GM19468 (cell line): Measurements from ENCODE around the gene MDN1.
"Not testable (repeated sequence)": the region's sequence is repeated elsewhere in the genome, so short reads cannot be mapped to it uniquely, and the experiment has no call there.

Experiments used
- ATAC-seq: cut with Tn5 transposase; IDR thresholded peaks from one replicate; pipeline ENCODE4 v1.9.1; 2021; ENCODE audit warnings: mild to moderate bottlenecking, moderate library complexity, moderate number of reproducible peaks; ENCODE audit not compliant: unreplicated experiment; ENCODE audit errors: extremely low read depth

The MDN1 gene

DNA sequence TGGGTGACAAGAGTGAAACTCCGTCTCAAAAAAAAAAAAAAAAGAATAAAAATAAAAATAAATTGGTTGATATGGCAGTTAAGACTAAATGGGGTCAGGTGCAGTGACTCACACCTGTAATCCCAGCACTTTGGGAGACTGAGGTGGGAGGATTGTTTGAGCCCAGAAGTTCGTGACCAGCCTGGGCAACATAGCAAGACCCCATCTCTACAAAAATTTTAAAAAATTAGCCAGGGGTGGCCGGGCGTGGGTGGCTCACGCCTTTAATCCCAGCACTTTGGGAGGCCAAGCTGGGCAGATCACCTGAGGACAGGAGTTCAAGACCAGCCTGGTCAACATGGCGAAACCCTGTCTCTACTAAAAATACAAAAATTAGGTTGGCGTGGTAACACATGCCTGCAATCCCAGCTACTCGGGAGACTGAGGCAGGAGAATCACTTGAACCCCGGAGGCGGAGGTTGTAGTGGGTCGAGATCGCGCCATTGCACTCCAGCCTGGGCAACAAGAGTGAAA, 8.9 kb upstream of the MDN1 start:
- not testable (repeated sequence) for ATAC-seq

GRCh38 chr6:89826029-89826528, 6.5 kb upstream of the MDN1 start:
- no peak for ATAC-seq

GRCh38 chr6:89818977-89819335, 638 bp downstream of the MDN1 start:
- ATAC-seq: no peak

DNA sequence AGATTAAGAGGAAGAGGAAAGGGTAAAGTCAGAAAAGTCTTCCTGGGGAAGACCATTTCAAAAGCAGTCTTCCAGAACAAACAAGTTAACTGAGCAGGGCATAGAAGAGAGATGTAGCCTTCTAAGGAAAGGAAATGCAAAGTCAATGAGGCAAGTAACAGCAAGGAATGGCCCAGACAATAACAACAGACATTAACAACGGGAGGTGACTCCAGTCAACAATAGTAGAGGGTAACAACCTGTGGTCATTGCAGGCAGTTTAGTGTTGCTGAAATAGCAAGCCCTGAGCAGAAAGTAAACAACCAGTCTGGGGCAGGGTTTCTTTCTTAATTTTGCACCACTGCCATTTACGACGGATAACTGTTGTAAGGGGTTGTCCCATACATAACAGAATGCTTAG, 2.1 kb downstream of the MDN1 start:
- no peak for ATAC-seq

GRCh38 chr6:89813422-89813821, 6.2 kb downstream of the MDN1 start:
- not testable (repeated sequence) for ATAC-seq

DNA sequence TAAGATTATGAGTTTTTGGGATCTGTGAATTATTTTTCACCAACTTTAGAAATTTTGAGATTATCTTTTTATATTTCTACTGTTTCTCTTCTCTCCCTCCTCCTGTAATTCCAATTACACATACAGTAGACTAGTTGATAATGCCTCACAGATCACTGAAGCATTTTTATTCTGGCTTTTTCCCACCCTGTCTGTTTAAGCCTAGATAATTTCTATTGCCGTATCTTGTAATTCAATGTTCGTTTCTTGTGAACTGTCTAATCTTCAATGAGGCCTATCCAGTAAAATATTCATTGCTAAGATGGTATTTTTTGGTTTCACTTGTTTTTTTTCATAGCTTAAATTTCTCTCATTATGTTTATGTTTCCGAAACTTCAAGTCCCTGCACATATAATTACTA, 12.0 kb downstream of the MDN1 start:
- ATAC-seq: no peak

DNA sequence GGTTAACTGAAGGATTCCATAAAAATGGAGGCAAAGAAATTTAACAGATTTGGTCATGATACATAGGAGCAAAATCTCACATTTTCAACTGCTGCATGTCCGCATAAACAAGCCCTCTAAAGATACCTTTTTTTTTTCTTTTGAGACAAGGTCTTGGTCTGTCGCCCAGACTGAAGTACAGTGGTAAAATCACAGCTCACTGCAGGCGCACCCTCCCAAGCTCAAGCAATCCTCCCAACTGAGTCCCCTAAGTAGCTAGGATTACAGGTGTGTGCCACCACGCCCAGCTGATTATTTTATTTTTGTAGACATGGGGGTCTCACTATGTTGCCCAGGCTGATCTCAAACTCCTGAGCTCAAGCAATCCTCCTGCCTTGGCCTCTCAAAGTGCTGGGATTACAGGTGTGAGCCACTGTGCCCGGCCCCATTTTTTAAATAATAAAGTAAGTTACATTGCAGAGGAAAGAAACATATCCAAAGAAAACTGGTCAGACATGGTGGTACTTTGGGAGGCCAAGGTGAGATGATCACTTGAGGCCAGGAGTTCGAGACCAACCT, 13.7 kb downstream of the MDN1 start:
- no peak for ATAC-seq

DNA sequence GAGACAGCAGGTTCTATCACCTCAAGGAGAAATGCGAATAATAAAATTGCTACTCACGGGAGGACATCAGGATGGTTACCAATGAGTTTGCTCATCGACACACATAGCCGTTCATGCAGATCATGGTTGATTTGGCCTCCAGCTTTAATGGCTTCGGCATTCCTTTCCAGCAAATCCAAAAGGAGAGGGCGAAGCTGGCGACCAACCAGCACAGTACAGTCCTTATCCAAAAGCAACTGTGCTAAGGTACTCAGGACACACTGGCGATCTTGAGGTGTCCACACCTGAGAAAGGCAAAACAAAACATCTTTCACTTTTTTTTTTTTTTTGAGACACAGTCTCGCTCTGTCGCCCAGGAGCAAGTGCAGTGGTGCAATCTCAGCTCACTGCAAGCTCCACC, 16.3 kb downstream of the MDN1 start:
- ATAC-seq: no peak

DNA sequence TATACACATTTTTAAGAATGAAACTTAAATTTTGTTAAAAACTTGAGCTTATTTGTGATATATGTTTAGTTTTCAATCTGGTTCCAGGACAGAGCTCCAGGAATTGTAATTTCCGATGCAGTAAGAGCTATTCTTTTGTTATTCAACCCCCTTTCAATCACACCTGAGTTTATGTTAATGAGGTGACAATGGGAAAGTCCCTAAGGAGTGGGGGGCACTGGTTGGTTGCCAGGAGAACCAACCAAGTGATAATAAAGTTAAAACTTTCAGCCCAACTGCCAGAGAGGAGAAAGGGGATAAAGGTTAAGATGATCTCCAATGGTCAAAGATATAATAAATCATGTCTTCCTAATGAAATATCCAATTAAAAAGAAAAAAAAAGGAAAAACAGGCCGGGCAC, 19.8 kb downstream of the MDN1 start:
- no peak for ATAC-seq

- ATAC-seq: no peak
These were observed 20.5 kb downstream of the MDN1 start for GRCh38 chr6:89799096-89799495.

- no peak for ATAC-seq
These were observed 22.3 kb downstream of the MDN1 start for GRCh38 chr6:89797317-89797716.

DNA sequence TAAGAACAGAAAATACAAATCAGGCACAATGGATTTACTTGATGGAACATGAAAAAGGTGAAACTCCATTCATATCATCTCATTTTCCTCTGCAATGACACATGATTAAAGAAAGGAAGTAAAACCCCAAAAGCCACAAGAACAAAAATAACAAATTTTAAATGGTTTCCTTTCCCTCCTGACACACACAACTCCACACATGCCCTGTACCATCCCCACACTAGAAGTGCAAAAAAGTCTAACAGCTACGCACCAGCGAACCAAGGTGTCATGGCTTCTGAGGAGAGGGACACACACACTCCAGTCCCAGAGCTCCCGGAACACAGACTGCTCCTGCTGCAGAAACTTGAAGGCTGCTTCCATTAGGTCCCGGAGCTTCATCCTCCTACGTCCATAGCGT, 25.3 kb downstream of the MDN1 start:
- ATAC-seq: no peak

DNA sequence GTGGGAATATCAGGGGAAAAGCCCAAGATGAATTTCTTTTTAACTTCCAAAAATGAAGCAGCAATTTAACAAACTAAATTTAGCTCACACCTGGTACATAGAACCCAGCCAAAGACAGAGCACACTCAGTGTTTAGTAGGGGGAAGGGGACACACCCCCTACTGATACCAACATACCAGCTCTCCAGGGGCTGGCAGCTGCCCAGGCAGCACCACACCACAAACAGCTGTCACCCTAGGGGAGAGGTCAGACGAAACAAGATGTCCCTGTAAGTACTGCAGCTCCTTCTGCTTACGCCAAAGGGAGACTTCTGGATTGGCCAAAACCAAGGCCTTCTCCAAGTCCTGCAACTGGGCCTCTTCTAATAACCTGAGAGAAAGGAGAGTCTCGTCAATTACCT, 26.0 kb downstream of the MDN1 start:
- no peak for ATAC-seq

DNA sequence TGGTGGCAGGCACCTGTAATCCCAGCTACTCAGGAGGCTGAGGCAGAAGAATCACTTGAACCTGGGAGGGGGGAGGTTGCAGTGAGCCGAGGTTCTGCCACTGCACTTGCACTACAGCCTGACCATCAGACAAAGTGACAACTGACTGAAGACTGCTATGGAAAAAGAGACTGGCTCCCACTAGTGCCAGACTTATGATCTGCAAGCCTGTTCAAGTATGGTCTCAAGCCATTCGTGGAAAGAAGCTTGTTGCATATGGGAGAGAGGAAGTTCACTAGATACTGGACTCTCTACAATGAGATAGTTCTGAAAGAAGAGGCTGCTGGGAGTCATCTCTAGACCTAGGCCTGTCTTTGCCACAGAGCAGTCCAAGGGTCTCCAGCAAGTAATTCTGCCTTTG, 26.7 kb downstream of the MDN1 start:
- ATAC-seq: peak; percentile 48

DNA sequence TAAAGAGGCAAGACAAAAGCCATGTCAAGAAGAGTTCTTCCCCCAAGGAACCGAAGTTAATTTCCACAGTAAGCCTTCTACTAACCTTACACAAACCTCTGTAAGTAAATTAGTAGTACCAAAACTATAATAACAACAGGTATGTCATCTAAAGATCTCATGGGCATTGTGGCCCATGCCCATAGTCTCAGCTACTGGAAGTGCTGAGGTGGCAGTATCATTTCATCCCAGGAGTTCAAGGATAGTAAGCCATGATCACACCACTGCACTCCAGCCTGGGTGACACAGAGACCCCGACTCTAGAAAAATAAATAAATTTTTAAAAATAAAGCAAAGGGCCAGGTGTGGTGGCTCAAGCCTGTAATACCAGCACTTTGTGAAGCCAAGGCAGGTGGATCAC, 29.2 kb downstream of the MDN1 start:
- ATAC-seq: no peak

GRCh38 chr6:89789980-89790379, 29.6 kb downstream of the MDN1 start:
- ATAC-seq: no peak

DNA sequence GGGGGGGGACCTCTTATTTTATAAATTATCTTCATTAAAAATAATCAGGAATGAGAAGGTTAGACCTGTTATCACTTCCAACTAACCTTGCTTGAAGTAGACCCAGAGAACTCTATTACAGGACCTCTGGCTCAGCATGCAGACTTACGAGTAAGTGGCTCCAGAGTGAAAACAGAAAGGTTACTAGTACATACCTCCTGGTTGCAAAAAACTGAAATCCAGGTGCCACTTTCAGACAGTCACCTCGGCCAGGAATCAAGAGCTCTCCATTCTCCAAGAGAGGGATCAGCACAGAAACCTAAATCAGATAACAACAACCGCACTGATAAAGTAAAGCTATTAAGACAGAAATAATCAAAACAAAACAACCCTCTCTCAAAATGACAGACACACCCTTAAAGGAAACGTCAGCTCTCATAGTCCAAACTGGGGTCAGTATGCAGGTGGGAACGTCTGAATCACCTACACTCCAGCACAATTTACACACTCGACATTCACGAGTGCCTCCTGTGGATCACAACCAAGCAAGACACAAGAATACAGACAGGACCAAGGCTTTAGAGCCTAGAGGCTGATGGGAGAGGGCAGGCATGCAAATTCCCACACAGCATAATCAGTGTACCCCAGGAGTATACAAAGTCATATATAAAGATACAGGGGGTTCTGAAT, 31.8 kb downstream of the MDN1 start:
- no peak for ATAC-seq

- ATAC-seq: no peak
These were observed 32.6 kb downstream of the MDN1 start for GRCh38 chr6:89786970-89787369.

- ATAC-seq: no peak
These were observed 34.8 kb downstream of the MDN1 start for GRCh38 chr6:89784838-89785237.

DNA sequence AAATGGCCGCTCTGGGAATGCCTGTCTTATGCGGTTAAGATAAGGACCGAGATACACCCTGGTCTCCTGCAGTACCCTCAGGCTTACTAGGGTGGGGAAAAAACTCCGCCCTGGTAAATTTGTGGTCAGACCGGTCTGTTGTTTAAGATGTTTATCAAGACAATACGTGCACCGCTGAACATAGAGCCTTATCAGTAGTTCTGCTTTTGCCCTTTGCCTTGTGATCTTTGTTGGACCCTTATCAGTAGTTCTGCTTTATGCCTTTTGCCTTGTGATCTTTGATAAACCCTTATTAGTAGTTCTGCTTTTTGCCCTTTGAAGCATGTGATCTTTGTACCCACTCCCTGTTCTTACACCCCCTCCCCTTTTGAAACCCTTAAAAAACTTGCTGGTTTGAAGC, 36.3 kb downstream of the MDN1 start:
- ATAC-seq: not testable (repeated sequence)

GRCh38 chr6:89782222-89782621, 37.4 kb downstream of the MDN1 start:
- ATAC-seq: no peak
